Thyroid gland (tissue), 4 donors: Measurements from ENCODE around the gene SYT1.

Source experiments
- CTCF ChIP-seq, 6 experiments: fragments of 200-600 bp in 3 of 6; fragments of 450-650 bp in 3 of 6; sonication (generic) in 3 of 6; IDR thresholded peaks; one replicate each; pipeline ENCODE4 v1.5.1; 2016 to 2019; ENCODE audit warnings: antibody characterized with exemption in 6 of 6, mild to moderate bottlenecking in 2 of 6, inconsistent platforms in 1 of 6, moderate library complexity in 1 of 6
- POLR2A ChIP-seq, 2 donors: fragments of 450-650 bp; IDR thresholded peaks; one replicate each; pipeline ENCODE4 v1.6.1; 2017; ENCODE audit warnings: antibody characterized with exemption in 2 of 2, mild to moderate bottlenecking in 2 of 2, moderate library complexity in 1 of 2

- no peak for TF ChIP-seq CTCF (IDR thresholded peaks at IDR 0.05)
- no peak for TF ChIP-seq POLR2A (IDR thresholded peaks at IDR 0.05)
Measured at GRCh38 chr12:79317179-79317847, 452.7 kb downstream of the SYT1 start.
